HEK293T (cell line): Measurements from ENCODE around the gene H1-8.

Experiments used
- CTBP1 ChIP-seq: fragments of 450-650 bp; IDR thresholded peaks from 2 replicates; pipeline ENCODE4 v1.6.1; 2016; ENCODE audit warnings: borderline replicate concordance
- ELF4 ChIP-seq: fragments of 450-650 bp; IDR thresholded peaks from 2 replicates; pipeline ENCODE4 v1.6.1; 2017; ENCODE audit warnings: antibody characterized with exemption
- FOXK2 ChIP-seq: fragments of 450-650 bp; IDR thresholded peaks from 2 replicates; pipeline ENCODE4 v1.6.1; 2016; ENCODE audit warnings: mild to moderate bottlenecking
- LEF1 ChIP-seq: fragments of 450-650 bp; IDR thresholded peaks from 2 replicates; pipeline ENCODE4 v1.6.1; 2017; ENCODE audit warnings: mild to moderate bottlenecking, borderline replicate concordance
- SP1 ChIP-seq: fragments of 450-650 bp; IDR thresholded peaks from 2 replicates; pipeline ENCODE4 v1.6.1; 2017
- TARDBP ChIP-seq: fragments of 450-650 bp; IDR thresholded peaks from 2 replicates; pipeline ENCODE4 v1.6.1; 2016
- ZNF384 ChIP-seq: fragments of 450-650 bp; IDR thresholded peaks from 2 replicates; pipeline ENCODE4 v1.6.1; 2016

DNA sequence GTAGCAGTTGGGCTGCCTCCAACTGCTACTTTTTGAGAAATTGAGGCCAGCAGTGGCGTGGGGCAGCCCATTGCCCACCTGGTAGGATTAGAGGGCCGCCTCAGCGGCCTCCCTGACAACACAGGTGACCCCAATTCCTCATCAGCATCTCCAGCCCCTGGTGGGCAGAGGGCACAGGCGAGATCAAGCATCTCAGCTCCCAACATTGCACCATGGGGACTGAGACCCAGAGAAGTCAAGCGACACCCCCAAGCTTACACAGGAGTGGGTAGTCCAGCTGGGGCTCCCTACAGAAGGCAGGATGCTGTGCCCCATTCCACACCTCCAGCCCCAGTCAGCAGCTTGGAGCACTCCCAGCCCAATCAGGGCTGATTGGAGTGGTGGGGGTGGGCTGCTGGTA, 228 bp upstream of the H1-8 start:
- TF ChIP-seq LEF1 (no peak), TARDBP (no peak), FOXK2 (no peak), SP1 (no peak), ELF4 (no peak), CTBP1 (no peak), ZNF384 (no peak)
